ENCODE data around the gene RNPEPL1. TPM values are rescaled to one million over a fixed set of nuclear protein-coding genes. Genes with fewer than 3 reads are reported as not detected.

The RNPEPL1 gene
- total and polyA plus RNA-seq, 4 experiments from 2014 or later, result 13.6 to 145 (median 120) TPM

DNA sequence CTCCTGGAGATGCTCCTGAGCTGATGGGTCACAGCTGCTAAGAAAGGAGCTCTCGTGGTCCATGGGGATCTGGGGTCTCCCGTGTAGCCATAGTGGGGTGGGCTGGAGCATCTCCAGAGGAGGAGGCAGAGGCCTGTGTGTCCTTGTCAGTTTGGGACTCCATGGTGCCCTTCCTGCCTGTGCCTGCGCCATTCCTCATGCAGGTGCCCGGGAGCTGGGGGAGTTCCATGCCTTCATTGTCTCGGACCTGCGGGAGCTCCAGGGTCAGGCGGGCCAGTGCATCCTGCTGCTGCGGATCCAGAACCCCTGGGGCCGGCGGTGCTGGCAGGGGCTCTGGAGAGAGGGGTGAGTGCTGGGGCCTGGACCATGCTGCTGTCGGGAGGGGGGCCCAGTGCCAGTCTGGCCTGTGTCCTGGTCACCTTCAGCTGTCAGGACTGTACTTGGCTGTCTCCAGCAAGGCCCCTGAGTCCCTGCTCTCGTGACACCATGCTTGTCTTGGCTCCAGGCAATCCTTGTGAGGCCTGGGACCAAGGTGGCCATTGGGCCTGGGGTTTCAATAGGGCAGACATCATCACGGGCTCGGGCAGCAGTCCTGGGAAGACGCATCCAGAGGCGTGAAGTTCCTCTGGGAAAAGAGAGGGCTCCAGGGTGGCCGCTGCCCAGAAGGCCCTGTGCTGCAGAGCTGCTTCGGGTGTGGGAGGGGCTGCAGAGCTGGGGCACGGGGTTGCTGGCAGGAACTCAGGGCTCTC, 25.6 kb downstream of the RNPEPL1 start:
- peaks cover 3 to 6% (median 4%) of the 10 kb centered on the region in 4 donors for H3K4me1 Mint-ChIP-seq
- ChIA-PET POLR2A (ENCODE audit: partially characterized antibody) (interaction anchor here (0.8 kb wide), 1 partner anchor 33 kb away, joined by 3 read pairs; no protein-coding TSS in a partner anchor), CTCF (ENCODE audit: partially characterized antibody) (interaction anchor here (1.3 kb wide), 1 partner anchor 80 kb away, joined by 7 read pairs; no protein-coding TSS in a partner anchor)
- H3K27me3 Mint-ChIP-seq, result no peaks in the 10 kb centered on the region
- H3K27ac Mint-ChIP-seq, result no peak overlapping the region
- H3K36me3 Mint-ChIP-seq, result peaks cover 3 to 24% of the 10 kb centered on the region in 2 donors
- Histone ChIP-seq H3K27me3 (ENCODE audit: insufficient read depth, low read length) (no peaks in the 10 kb centered on the region), H3K9me3 (ENCODE audit: control insufficient read depth in 1 of 2, low read length in 2 of 2) (no peaks in the 10 kb centered on the region), H3K27ac (ENCODE audit: low read depth, low read length) (no peak overlapping the region), H3K4me1 (ENCODE audit: insufficient read depth, low read length) (peaks cover 4% of the 10 kb centered on the region), H3K4me3 (ENCODE audit: low read length in 2 of 2) (no peak overlapping the region), H3K36me3 (ENCODE audit: insufficient read depth, low read length) (peaks cover 44% of the 10 kb centered on the region)
- H3K4me3 Mint-ChIP-seq, result no peak overlapping the region
- no peaks in the 10 kb centered on the region for H3K9me3 Mint-ChIP-seq
- intact Hi-C loops (cut with micrococcal nuclease), result no loop called here
- peak in 1 of 5 donors; percentile 32 for DNase-seq

DNA sequence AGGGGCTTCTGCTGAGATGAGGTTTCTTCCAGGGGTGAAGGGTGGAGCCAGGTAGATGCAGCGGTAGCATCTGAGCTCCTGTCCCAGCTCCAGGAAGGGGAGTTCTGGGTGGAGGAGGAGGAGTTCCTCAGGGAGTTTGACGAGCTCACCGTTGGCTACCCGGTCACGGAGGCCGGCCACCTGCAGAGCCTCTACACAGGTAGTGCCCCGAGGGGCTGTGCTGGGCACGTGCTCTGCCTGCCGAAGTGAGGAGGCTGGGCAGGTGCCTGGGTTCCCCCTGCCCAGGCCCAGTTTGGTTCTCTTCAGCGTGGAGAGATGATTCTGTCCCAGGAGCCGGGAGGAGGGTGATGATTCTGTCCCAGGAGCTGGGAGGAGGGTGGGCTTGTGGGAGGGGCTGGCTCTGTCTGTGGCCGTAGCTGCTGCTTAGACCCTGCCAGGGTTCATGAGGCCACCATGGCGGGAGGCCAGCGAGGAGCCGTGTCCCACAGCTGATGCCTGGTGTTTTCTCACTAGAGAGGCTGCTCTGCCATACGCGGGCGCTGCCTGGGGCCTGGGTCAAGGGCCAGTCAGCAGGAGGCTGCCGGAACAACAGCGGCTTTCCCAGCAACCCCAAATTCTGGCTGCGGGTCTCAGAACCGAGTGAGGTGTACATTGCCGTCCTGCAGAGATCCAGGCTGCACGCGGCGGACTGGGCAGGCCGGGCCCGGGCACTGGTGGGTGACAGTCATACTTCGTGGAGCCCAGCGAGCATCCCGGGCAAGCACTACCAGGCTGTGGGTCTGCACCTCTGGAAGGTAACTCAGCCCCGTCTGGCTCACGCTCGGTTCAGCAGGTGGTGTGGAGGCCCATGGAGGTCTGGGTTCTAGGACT, 26.5 kb downstream of the RNPEPL1 start:
- no peak overlapping the region for H3K27ac ChIP-seq (ENCODE audit: low read depth, low read length)
- no peak overlapping the region for H3K4me3 ChIP-seq (ENCODE audit: low read length in 2 of 2)
- no peaks in the 10 kb centered on the region for H3K9me3 ChIP-seq (ENCODE audit: control insufficient read depth in 1 of 2, low read length in 2 of 2)
- H3K9me3 Mint-ChIP-seq, result no peaks in the 10 kb centered on the region
- CTCF ChIA-PET (ENCODE audit: partially characterized antibody), result interaction anchor here (1.3 kb wide), 1 partner anchor 80 kb away, joined by 7 read pairs; no protein-coding TSS in a partner anchor
- no peak for DNase-seq
- H3K27me3 ChIP-seq (ENCODE audit: insufficient read depth, low read length), result no peaks in the 10 kb centered on the region
- no peak overlapping the region for H3K27ac Mint-ChIP-seq
- POLR2A ChIA-PET (ENCODE audit: partially characterized antibody), result interaction anchor here (0.8 kb wide), 1 partner anchor 9 kb away, joined by 3 read pairs; the partner anchor contains the start of gene CAPN10
- intact Hi-C loops (cut with micrococcal nuclease), result no loop called here
- no peaks in the 10 kb centered on the region for H3K27me3 Mint-ChIP-seq
- H3K4me1 Mint-ChIP-seq, result peaks cover 0 to 4% (median under 1%) of the 10 kb centered on the region in 4 donors
- no peaks in the 10 kb centered on the region for H3K4me1 ChIP-seq (ENCODE audit: insufficient read depth, low read length)
- peaks cover 0 to 30% of the 10 kb centered on the region in 2 donors for H3K36me3 Mint-ChIP-seq
- H3K4me3 Mint-ChIP-seq, result no peak overlapping the region
- peaks cover 39% of the 10 kb centered on the region for H3K36me3 ChIP-seq (ENCODE audit: insufficient read depth, low read length)

DNA sequence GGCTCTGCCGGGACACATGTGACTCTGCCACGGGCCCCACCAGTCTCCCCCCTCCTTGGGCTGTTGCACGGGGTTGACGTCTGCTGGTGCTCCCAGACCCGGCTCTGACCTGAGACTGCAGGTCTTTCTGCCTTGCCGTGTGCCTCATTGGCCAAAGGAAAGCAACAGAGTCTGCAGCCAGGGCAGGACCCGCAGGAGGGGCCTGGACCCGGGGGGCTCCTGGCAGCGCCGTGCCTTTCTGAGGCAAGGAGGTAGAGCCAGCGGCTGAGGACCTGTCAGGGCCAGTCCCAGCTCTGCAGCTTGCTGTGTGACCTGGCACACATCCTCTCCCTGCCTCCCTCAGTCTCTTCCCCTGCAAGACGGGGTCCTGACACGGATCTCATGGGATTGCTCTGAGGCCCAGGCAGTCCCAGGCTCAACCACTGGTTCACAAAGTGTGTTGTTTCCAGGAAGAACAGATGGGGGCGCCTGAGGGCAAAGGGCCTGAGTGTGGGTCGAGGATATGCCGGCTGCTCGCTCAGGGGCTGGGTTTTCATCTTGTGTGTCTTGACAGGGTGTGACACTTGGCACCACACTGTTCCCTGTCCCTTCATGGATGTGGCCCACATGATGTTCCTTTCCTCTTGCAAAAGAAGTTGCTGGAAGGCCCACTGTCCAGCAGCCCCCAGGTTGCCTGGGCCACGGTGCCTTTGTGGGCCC, 27.2 kb downstream of the RNPEPL1 start:
- peak in 3 of 5 donors; percentile 15 to 35 (median 25) for DNase-seq
- Mint-ChIP-seq H3K36me3 (peaks cover 0 to 34% of the 10 kb centered on the region in 2 donors), H3K4me3 (no peak overlapping the region), H3K9me3 (no peaks in the 10 kb centered on the region), H3K27me3 (no peaks in the 10 kb centered on the region), H3K4me1 (peaks cover 0 to 4% (median under 1%) of the 10 kb centered on the region in 4 donors), H3K27ac (peak overlapping the region in 2 of 7 donors; percentile 53 to 65)
- Histone ChIP-seq H3K36me3 (ENCODE audit: insufficient read depth, low read length) (peaks cover 36% of the 10 kb centered on the region), H3K27ac (ENCODE audit: low read depth, low read length) (no peak overlapping the region), H3K27me3 (ENCODE audit: insufficient read depth, low read length) (no peaks in the 10 kb centered on the region), H3K9me3 (ENCODE audit: control insufficient read depth in 1 of 2, low read length in 2 of 2) (no peaks in the 10 kb centered on the region), H3K4me3 (ENCODE audit: low read length in 2 of 2) (no peak overlapping the region), H3K4me1 (ENCODE audit: insufficient read depth, low read length) (no peaks in the 10 kb centered on the region)
- ChIA-PET CTCF (ENCODE audit: partially characterized antibody) (interaction anchor here (1.3 kb wide), 1 partner anchor 81 kb away, joined by 7 read pairs; no protein-coding TSS in a partner anchor), POLR2A (ENCODE audit: partially characterized antibody) (no interaction called here)
- intact Hi-C loops (cut with micrococcal nuclease), result no loop called here

DNA sequence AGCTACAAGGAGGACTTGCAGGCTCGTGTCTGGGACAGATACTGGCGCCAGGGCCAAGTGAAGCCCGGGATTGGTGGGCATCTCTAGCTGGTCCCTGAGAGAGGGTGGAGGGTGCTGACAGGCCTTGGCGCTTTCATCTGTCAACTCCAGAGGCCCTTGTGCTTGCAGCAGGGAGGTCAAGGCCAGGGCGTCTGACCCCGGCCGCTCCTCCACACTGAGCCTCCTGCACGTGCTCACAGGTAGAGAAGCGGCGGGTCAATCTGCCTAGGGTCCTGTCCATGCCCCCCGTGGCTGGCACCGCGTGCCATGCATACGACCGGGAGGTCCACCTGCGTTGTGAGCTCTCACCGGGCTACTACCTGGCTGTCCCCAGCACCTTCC, 27.8 kb downstream of the RNPEPL1 start:
- H3K36me3 Mint-ChIP-seq, result peaks cover 0 to 30% of the 10 kb centered on the region in 2 donors
- peak overlapping the region in 1 of 7 donors; percentile 65 for H3K27ac Mint-ChIP-seq
- Histone ChIP-seq H3K4me3 (ENCODE audit: low read length in 2 of 2) (no peak overlapping the region), H3K36me3 (ENCODE audit: insufficient read depth, low read length) (peaks cover 31% of the 10 kb centered on the region), H3K4me1 (ENCODE audit: insufficient read depth, low read length) (no peaks in the 10 kb centered on the region), H3K27ac (ENCODE audit: low read depth, low read length) (no peak overlapping the region), H3K9me3 (ENCODE audit: control insufficient read depth in 1 of 2, low read length in 2 of 2) (no peaks in the 10 kb centered on the region), H3K27me3 (ENCODE audit: insufficient read depth, low read length) (no peaks in the 10 kb centered on the region)
- intact Hi-C loops (cut with micrococcal nuclease), result no loop called here
- no peaks in the 10 kb centered on the region for H3K9me3 Mint-ChIP-seq
- CTCF ChIA-PET (ENCODE audit: partially characterized antibody), result no interaction called here
- peaks cover 0 to 4% (median under 1%) of the 10 kb centered on the region in 4 donors for H3K4me1 Mint-ChIP-seq
- POLR2A ChIA-PET (ENCODE audit: partially characterized antibody), result no interaction called here
- H3K4me3 Mint-ChIP-seq, result no peak overlapping the region
- no peaks in the 10 kb centered on the region for H3K27me3 Mint-ChIP-seq
- no peak for DNase-seq

DNA sequence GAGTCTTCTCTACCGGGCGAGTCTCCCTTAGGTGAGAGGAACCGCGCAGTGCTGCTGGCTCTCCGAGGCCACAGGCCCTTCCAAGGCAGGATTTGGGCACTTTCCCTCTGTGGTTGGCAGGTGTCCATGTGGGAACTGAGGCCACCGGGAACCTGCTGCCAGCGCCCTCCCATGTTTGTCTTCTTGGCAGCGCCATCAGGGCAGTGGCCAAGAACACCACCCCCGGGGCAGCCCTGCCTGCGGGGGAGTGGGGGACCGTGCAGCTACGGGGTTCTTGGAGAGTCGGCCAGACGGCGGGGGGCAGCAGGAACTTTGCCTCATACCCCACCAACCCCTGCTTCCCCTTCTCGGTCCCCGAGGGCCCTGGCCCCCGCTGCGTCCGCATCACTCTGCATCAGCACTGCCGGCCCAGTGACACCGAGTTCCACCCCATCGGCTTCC, 28.2 kb downstream of the RNPEPL1 start:
- intact Hi-C loops (cut with micrococcal nuclease), result no loop called here
- Histone ChIP-seq H3K27me3 (ENCODE audit: insufficient read depth, low read length) (no peaks in the 10 kb centered on the region), H3K4me3 (ENCODE audit: low read length in 2 of 2) (no peak overlapping the region), H3K9me3 (ENCODE audit: control insufficient read depth in 1 of 2, low read length in 2 of 2) (no peaks in the 10 kb centered on the region), H3K27ac (ENCODE audit: low read depth, low read length) (no peak overlapping the region), H3K36me3 (ENCODE audit: insufficient read depth, low read length) (peaks cover 27% of the 10 kb centered on the region), H3K4me1 (ENCODE audit: insufficient read depth, low read length) (no peaks in the 10 kb centered on the region)
- POLR2A ChIA-PET (ENCODE audit: partially characterized antibody), result no interaction called here
- H3K4me1 Mint-ChIP-seq, result peaks cover 0 to 3% (median under 1%) of the 10 kb centered on the region in 4 donors
- no peaks in the 10 kb centered on the region for H3K9me3 Mint-ChIP-seq
- peaks cover 0 to 27% of the 10 kb centered on the region in 2 donors for H3K36me3 Mint-ChIP-seq
- no peak for DNase-seq
- CTCF ChIA-PET (ENCODE audit: partially characterized antibody), result interaction anchor here (1.0 kb wide), 1 partner anchor 9 kb away, joined by 3 read pairs; no protein-coding TSS in a partner anchor
- no peaks in the 10 kb centered on the region for H3K27me3 Mint-ChIP-seq
- no peak overlapping the region for H3K27ac Mint-ChIP-seq
- no peak overlapping the region for H3K4me3 Mint-ChIP-seq

DNA sequence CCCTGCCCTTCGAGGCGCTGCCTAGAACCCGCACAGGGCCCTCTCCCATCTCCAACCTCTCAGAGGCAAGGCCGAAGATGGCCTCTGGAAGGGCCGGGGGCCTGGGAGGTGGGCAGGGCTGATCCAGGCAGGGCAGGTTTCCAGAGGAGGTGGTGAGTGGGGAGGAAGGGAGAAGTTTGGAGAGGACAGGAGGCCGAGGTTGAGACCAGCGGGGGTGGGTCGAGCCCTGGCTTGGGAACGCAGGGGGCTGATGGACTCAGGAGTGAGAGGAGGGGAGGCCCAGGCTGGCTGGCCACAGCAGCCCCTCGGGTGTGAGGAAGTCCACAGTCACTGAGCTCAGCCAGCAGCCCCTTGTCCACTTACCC, 28.8 kb downstream of the RNPEPL1 start:
- no peak for DNase-seq
- Histone ChIP-seq H3K4me3 (ENCODE audit: low read length in 2 of 2) (no peak overlapping the region), H3K4me1 (ENCODE audit: insufficient read depth, low read length) (no peaks in the 10 kb centered on the region), H3K27me3 (ENCODE audit: insufficient read depth, low read length) (no peaks in the 10 kb centered on the region), H3K9me3 (ENCODE audit: control insufficient read depth in 1 of 2, low read length in 2 of 2) (no peaks in the 10 kb centered on the region), H3K36me3 (ENCODE audit: insufficient read depth, low read length) (peaks cover 23% of the 10 kb centered on the region), H3K27ac (ENCODE audit: low read depth, low read length) (no peak overlapping the region)
- POLR2A ChIA-PET (ENCODE audit: partially characterized antibody), result no interaction called here
- H3K9me3 Mint-ChIP-seq, result no peaks in the 10 kb centered on the region
- no peak overlapping the region for H3K4me3 Mint-ChIP-seq
- CTCF ChIA-PET (ENCODE audit: partially characterized antibody), result interaction anchor here (1.0 kb wide), 1 partner anchor 9 kb away, joined by 3 read pairs; no protein-coding TSS in a partner anchor
- intact Hi-C loops (cut with micrococcal nuclease), result no loop called here
- H3K27ac Mint-ChIP-seq, result no peak overlapping the region
- peaks cover 0 to 27% of the 10 kb centered on the region in 2 donors for H3K36me3 Mint-ChIP-seq
- H3K4me1 Mint-ChIP-seq, result peaks cover 0 to 2% (median under 1%) of the 10 kb centered on the region in 4 donors
- H3K27me3 Mint-ChIP-seq, result no peaks in the 10 kb centered on the region
